ENCODE measurements around the gene SOX6. TPM values are rescaled to one million over a fixed set of nuclear protein-coding genes. Genes with fewer than 3 reads are reported as not detected.

The SOX6 gene
- total RNA-seq, 1 donor from 2014 or later = 7.6 TPM

GRCh38 chr11:16191212-16191867, 165.0 kb downstream of the SOX6 start:
- H3K9me3 ChIP-seq (ENCODE audit: low read depth) = no peaks in the 10 kb centered on the region
- no peaks in the 10 kb centered on the region for H3K36me3 ChIP-seq
- H3K27ac ChIP-seq = peak overlapping the region; percentile 53
- H3K79me2 ChIP-seq (ENCODE audit: low read depth) = no peaks in the 10 kb centered on the region
- no peaks in the 10 kb centered on the region for H3K27me3 ChIP-seq
- H3K4me1 ChIP-seq = peaks cover 40% of the 10 kb centered on the region
- no peaks in the 10 kb centered on the region for H3K27me3 Mint-ChIP-seq (ENCODE audit: insufficient read depth, low read depth)
- H3K9me3 Mint-ChIP-seq = no peaks in the 10 kb centered on the region
- DNase-seq (ENCODE audit: low spot score) = no peak
- H3F3A ChIP-seq (ENCODE audit: low read depth) = peaks cover 21% of the 10 kb centered on the region
- H4K20me1 ChIP-seq (ENCODE audit: low read depth) = no peaks in the 10 kb centered on the region
- peak overlapping the region; percentile 12 for H3K4me3 Mint-ChIP-seq
- peak overlapping the region; percentile 66 for H2AFZ ChIP-seq (replicated peaks)
- H3K4me2 ChIP-seq = peak overlapping the region; percentile 19
- TF ChIP-seq EZH2phosphoT487 (IDR thresholded peaks at IDR 0.05) (no peak), EZH2 (IDR thresholded peaks at IDR 0.05) (no peak)
- TF ChIP-seq, protein P1, sequence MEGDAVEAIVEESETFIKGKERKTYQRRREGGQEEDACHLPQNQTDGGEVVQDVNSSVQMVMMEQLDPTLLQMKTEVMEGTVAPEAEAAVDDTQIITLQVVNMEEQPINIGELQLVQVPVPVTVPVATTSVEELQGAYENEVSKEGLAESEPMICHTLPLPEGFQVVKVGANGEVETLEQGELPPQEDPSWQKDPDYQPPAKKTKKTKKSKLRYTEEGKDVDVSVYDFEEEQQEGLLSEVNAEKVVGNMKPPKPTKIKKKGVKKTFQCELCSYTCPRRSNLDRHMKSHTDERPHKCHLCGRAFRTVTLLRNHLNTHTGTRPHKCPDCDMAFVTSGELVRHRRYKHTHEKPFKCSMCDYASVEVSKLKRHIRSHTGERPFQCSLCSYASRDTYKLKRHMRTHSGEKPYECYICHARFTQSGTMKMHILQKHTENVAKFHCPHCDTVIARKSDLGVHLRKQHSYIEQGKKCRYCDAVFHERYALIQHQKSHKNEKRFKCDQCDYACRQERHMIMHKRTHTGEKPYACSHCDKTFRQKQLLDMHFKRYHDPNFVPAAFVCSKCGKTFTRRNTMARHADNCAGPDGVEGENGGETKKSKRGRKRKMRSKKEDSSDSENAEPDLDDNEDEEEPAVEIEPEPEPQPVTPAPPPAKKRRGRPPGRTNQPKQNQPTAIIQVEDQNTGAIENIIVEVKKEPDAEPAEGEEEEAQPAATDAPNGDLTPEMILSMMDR (IDR thresholded peaks at IDR 0.05) = no peak
- peak overlapping the region; percentile 30 for H3K27ac Mint-ChIP-seq
- no peak overlapping the region for H3K9ac ChIP-seq
- no peak overlapping the region for H3K4me3 ChIP-seq
- peaks cover 3% of the 10 kb centered on the region for H3K36me3 Mint-ChIP-seq
- peaks cover 34% of the 10 kb centered on the region for H3K4me1 Mint-ChIP-seq

DNA sequence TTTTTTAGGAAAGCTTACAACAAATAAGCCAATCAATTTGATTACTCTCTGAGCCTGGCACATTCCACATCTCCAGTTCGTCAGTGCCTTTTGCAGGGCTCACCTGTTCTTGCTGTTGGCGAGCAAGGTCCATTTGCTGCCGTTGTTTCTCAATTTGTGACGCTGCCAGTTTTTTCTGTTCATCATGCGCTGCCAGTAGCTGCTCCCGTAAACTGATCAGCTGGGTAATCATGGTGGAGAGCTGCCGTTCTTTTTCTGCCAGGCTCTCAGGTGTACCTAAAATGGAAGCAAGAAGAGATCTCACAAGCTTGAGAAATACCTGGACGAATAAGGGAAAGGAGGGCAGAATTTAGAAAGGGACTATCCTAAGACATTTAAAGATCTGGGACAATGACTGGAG, 169.7 kb downstream of the SOX6 start:
- Histone ChIP-seq H3K4me1 (peaks cover 13% of the 10 kb centered on the region), H2AFZ (replicated peaks) (no peak overlapping the region), H3K4me2 (no peak overlapping the region), H3K4me3 (no peak overlapping the region), H3K9ac (no peak overlapping the region), H3K9me3 (ENCODE audit: low read depth) (no peaks in the 10 kb centered on the region), H3F3A (ENCODE audit: low read depth) (peaks cover 3% of the 10 kb centered on the region), H3K27ac (no peak overlapping the region), H3K27me3 (no peaks in the 10 kb centered on the region), H3K79me2 (ENCODE audit: low read depth) (no peaks in the 10 kb centered on the region), H4K20me1 (ENCODE audit: low read depth) (no peaks in the 10 kb centered on the region), H3K36me3 (no peaks in the 10 kb centered on the region)
- H3K9me3 Mint-ChIP-seq = no peaks in the 10 kb centered on the region
- no peak overlapping the region for H3K4me3 Mint-ChIP-seq
- H3K4me1 Mint-ChIP-seq = peaks cover 31% of the 10 kb centered on the region
- no peak for DNase-seq (ENCODE audit: low spot score)
- H3K27me3 Mint-ChIP-seq (ENCODE audit: insufficient read depth, low read depth) = no peaks in the 10 kb centered on the region
- no peak overlapping the region for H3K27ac Mint-ChIP-seq
- H3K36me3 Mint-ChIP-seq = peaks cover 3% of the 10 kb centered on the region
- TF ChIP-seq, protein P1 (IDR thresholded peaks at IDR 0.05) = no peak
- TF ChIP-seq EZH2phosphoT487 (IDR thresholded peaks at IDR 0.05) (no peak), EZH2 (IDR thresholded peaks at IDR 0.05) (no peak)

DNA sequence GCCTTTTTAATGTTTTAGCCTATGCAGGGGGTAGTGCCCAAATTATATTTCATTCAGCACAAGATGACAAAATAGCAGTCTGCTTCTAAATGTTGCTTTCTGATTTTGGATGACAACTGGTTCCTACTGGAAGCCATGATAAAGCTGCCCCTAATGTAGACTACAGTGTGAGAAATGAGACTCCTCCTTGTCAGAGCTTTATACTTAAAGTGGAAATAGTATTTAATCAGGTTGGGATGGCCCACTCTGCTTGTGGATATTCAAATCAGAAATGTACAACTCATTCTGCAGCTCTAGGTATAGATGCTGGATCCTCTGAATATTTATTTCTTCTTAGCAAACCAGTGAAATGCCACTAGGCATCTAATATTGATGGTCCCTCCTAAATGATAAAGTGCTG, 171.3 kb downstream of the SOX6 start:
- Mint-ChIP-seq H3K4me1 (peaks cover 34% of the 10 kb centered on the region), H3K27me3 (ENCODE audit: insufficient read depth, low read depth) (no peaks in the 10 kb centered on the region), H3K36me3 (peaks cover 3% of the 10 kb centered on the region), H3K4me3 (no peak overlapping the region), H3K27ac (no peak overlapping the region), H3K9me3 (no peaks in the 10 kb centered on the region)
- Histone ChIP-seq H3F3A (ENCODE audit: low read depth) (no peaks in the 10 kb centered on the region), H4K20me1 (ENCODE audit: low read depth) (no peaks in the 10 kb centered on the region), H3K4me3 (no peak overlapping the region), H2AFZ (replicated peaks) (no peak overlapping the region), H3K4me1 (peaks cover 23% of the 10 kb centered on the region), H3K4me2 (no peak overlapping the region), H3K79me2 (ENCODE audit: low read depth) (no peaks in the 10 kb centered on the region), H3K27ac (no peak overlapping the region), H3K36me3 (no peaks in the 10 kb centered on the region), H3K9me3 (ENCODE audit: low read depth) (no peaks in the 10 kb centered on the region), H3K27me3 (no peaks in the 10 kb centered on the region), H3K9ac (no peak overlapping the region)
- DNase-seq (ENCODE audit: low spot score) = no peak
- TF ChIP-seq, protein P1 (IDR thresholded peaks at IDR 0.05) = no peak
- TF ChIP-seq EZH2 (IDR thresholded peaks at IDR 0.05) = no peak
- no peak for TF ChIP-seq EZH2phosphoT487 (IDR thresholded peaks at IDR 0.05)
